Heart left ventricle (tissue), 13 donors: ENCODE data around the gene UXT.

Source experiments
- CTCF ChIP-seq, 12 donors: fragments of 200-600 bp; sonication (generic) in 4 of 12; IDR thresholded peaks; one replicate each; pipeline versions ENCODE4 v1.5.0 to v1.8.0; 2018 to 2022; ENCODE audit warnings: antibody characterized with exemption in 12 of 12, mild to moderate bottlenecking in 5 of 12
- POLR2A ChIP-seq, 2 donors: fragments of 450-650 bp; IDR thresholded peaks; one replicate each; pipeline ENCODE4 v1.6.1; 2017; ENCODE audit warnings: antibody characterized with exemption in 2 of 2, mild to moderate bottlenecking in 2 of 2, moderate library complexity in 2 of 2
- donor health status: ischemic (EF 13 %, LVEDD 7.1; RV severe dilation, severe dysfunction).
- donor health status: DM: no; HTN: yes; CAD: no.
- donor health status: DM: no; HTN: no; CAD: no.
- donor health status: ischemic (EF 25% LVEDD 6.9; RV normal size, moderate dysfunction).
- donor health status: ischemic (EF 25% LVEDD 5.7; RV mildly dilated, moderate dysfunction).
- donor health status: ischemic (EF 35%, LVEDD 5.7; RV mildly dilated, moderate dysfunction).
- donor health status: nonischemic (EF 11% LVEDD 7.7; RV severe dilation, severe dysfunction).
- donor health status: DM: yes; HTN: yes; CAD: no.
- donor health status: PGD.
- donor health status: ischemic (EF 29% LVEDD 5.4; RV normal size, mild dysfunction).
- donor health status: nonischemic (EF 23%, LVEDD 6.1; RV moderate dilation, normal function).

DNA sequence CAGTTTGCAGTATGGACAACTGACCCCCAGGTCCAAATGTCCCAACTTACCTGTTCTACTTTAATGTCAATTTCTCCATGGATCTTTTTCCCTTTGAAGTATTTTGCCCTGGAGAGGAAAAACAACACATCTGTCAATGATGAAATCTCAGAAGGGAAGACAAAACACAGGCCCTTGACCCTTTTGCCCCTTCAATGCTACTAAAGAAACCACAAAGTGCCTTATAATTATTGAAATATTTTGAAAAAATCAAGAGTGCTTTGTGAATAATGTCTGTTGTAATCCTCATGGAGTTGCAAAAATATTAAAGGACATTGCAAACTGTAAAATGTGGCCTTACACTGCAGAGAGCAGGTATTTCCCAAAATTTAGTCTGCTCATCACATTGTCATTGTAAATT, 51.9 kb downstream of the UXT start:
- TF ChIP-seq CTCF (IDR thresholded peaks at IDR 0.05) (no peak), POLR2A (IDR thresholded peaks at IDR 0.05) (no peak)
